Measurements from ENCODE around the gene SPA17. TPM values are rescaled to one million over a fixed set of nuclear protein-coding genes. Genes with fewer than 3 reads are reported as not detected.

Gene SPA17
- total RNA-seq, 1 donor from 2014 or later = 67.2 TPM

GRCh38 chr11:124699547-124699946 is 25.8 kb downstream of the SPA17 start:
- no peaks in the 10 kb centered on the region for H3K27me3 Mint-ChIP-seq (ENCODE audit: insufficient read depth, low read depth)
- H3K36me3 Mint-ChIP-seq = peaks cover 7% of the 10 kb centered on the region

GRCh38 chr11:124700028-124700427 is 26.3 kb downstream of the SPA17 start:
- Mint-ChIP-seq H3K36me3 (peaks cover 7% of the 10 kb centered on the region), H3K4me1 (no peaks in the 10 kb centered on the region), H3K27ac (no peak overlapping the region), H3K27me3 (ENCODE audit: insufficient read depth, low read depth) (no peaks in the 10 kb centered on the region), H3K9me3 (no peaks in the 10 kb centered on the region), H3K4me3 (no peak overlapping the region)
- DNase-seq (ENCODE audit: low spot score) = no peak
- Histone ChIP-seq H2AFZ (replicated peaks) (no peak overlapping the region), H3K4me3 (no peak overlapping the region), H3K9ac (no peak overlapping the region), H3K27me3 (no peaks in the 10 kb centered on the region), H3K27ac (no peak overlapping the region), H3F3A (ENCODE audit: low read depth) (no peaks in the 10 kb centered on the region), H3K36me3 (no peaks in the 10 kb centered on the region), H4K20me1 (ENCODE audit: low read depth) (no peaks in the 10 kb centered on the region), H3K79me2 (ENCODE audit: low read depth) (no peaks in the 10 kb centered on the region), H3K4me1 (no peaks in the 10 kb centered on the region), H3K4me2 (no peak overlapping the region), H3K9me3 (ENCODE audit: low read depth) (no peaks in the 10 kb centered on the region)
- no peak for TF ChIP-seq EZH2 (IDR thresholded peaks at IDR 0.05)
- TF ChIP-seq EZH2phosphoT487 (IDR thresholded peaks at IDR 0.05) = no peak
- no peak for TF ChIP-seq CTCF (IDR thresholded peaks at IDR 0.05)

More at GRCh38 chr11:124699547-124699946, 25.8 kb downstream of the SPA17 start:
- Histone ChIP-seq H3K9me3 (ENCODE audit: low read depth) (no peaks in the 10 kb centered on the region), H3F3A (ENCODE audit: low read depth) (no peaks in the 10 kb centered on the region), H4K20me1 (ENCODE audit: low read depth) (no peaks in the 10 kb centered on the region), H3K4me2 (no peak overlapping the region), H3K4me3 (no peak overlapping the region), H3K4me1 (no peaks in the 10 kb centered on the region), H2AFZ (replicated peaks) (no peak overlapping the region), H3K27ac (no peak overlapping the region), H3K36me3 (no peaks in the 10 kb centered on the region), H3K9ac (no peak overlapping the region), H3K27me3 (no peaks in the 10 kb centered on the region), H3K79me2 (ENCODE audit: low read depth) (no peaks in the 10 kb centered on the region)
- Mint-ChIP-seq H3K9me3 (no peaks in the 10 kb centered on the region), H3K27ac (no peak overlapping the region), H3K4me1 (no peaks in the 10 kb centered on the region), H3K4me3 (no peak overlapping the region)
- TF ChIP-seq EZH2 (IDR thresholded peaks at IDR 0.05) (no peak), EZH2phosphoT487 (IDR thresholded peaks at IDR 0.05) (no peak), CTCF (IDR thresholded peaks at IDR 0.05) (no peak)
- DNase-seq (ENCODE audit: low spot score) = no peak

- Mint-ChIP-seq H3K4me1 (peaks cover 3% of the 10 kb centered on the region), H3K36me3 (peaks cover 1% of the 10 kb centered on the region), H3K27ac (no peak overlapping the region), H3K9me3 (peaks cover 12% of the 10 kb centered on the region), H3K27me3 (ENCODE audit: insufficient read depth, low read depth) (no peaks in the 10 kb centered on the region), H3K4me3 (no peak overlapping the region)
- Histone ChIP-seq H3K4me1 (no peaks in the 10 kb centered on the region), H3K9me3 (ENCODE audit: low read depth) (no peaks in the 10 kb centered on the region), H3K9ac (no peak overlapping the region), H3K4me2 (no peak overlapping the region), H3F3A (ENCODE audit: low read depth) (no peaks in the 10 kb centered on the region), H3K36me3 (no peaks in the 10 kb centered on the region), H3K27me3 (no peaks in the 10 kb centered on the region), H3K27ac (no peak overlapping the region), H4K20me1 (ENCODE audit: low read depth) (no peaks in the 10 kb centered on the region), H3K79me2 (ENCODE audit: low read depth) (no peaks in the 10 kb centered on the region), H2AFZ (replicated peaks) (no peak overlapping the region), H3K4me3 (no peak overlapping the region)
- TF ChIP-seq CTCF (IDR thresholded peaks at IDR 0.05) (no peak), EZH2 (IDR thresholded peaks at IDR 0.05) (no peak), EZH2phosphoT487 (IDR thresholded peaks at IDR 0.05) (no peak)
- no peak for DNase-seq (ENCODE audit: low spot score)
These were observed 34.1 kb downstream of the SPA17 start for GRCh38 chr11:124707829-124708228.
